MM.1S (cell line): ENCODE data around the gene NFATC1.
"Not testable (repeated sequence)": the region's sequence is repeated elsewhere in the genome, so short reads cannot be mapped to it uniquely, and the experiment has no call there.

Experiments used
- DNase-seq: peaks from one replicate; pipeline ENCODE4 v3.0.0-alpha.2; 2015
- H2AFZ ChIP-seq: fragments of 300-600 bp; sonication (generic); 2 replicates; pipeline ENCODE4 v1.6.0; 2016; ENCODE audit warnings: antibody characterized with exemption, low read length
- H3F3A ChIP-seq: fragments of 300-600 bp; sonication (generic); 2 replicates; pipeline ENCODE4 v1.6.1; 2016; ENCODE audit warnings: mild to moderate bottlenecking, antibody characterized with exemption, low read length, moderate library complexity, mixed read lengths; ENCODE audit not compliant: insufficient read depth
- H3K27ac ChIP-seq: fragments of 300-600 bp; sonication (generic); 2 replicates; pipeline ENCODE4 v1.5.1; 2016; ENCODE audit warnings: mild to moderate bottlenecking, low read length
- H3K27me3 ChIP-seq: fragments of 300-600 bp; sonication (generic); replicated peaks from 2 replicates; pipeline ENCODE4 v1.6.0; 2016; ENCODE audit warnings: low read length; ENCODE audit not compliant: insufficient read depth
- H3K36me3 ChIP-seq: fragments of 300-600 bp; sonication (generic); replicated peaks from 2 replicates; pipeline ENCODE4 v1.6.1; 2016; ENCODE audit warnings: mild to moderate bottlenecking, low read length, mixed read lengths; ENCODE audit not compliant: insufficient read depth
- H3K4me1 ChIP-seq: fragments of 300-600 bp; sonication (generic); 2 replicates; pipeline ENCODE4 v1.6.1; 2016; ENCODE audit warnings: low read length, mixed read lengths
- H3K4me2 ChIP-seq: fragments of 300-600 bp; sonication (generic); 2 replicates; pipeline ENCODE4 v1.6.0; 2016; ENCODE audit warnings: low read depth, low read length
- H3K4me3 ChIP-seq: fragments of 300-600 bp; sonication (generic); 2 replicates; pipeline ENCODE4 v1.5.1; 2016; ENCODE audit warnings: low read length, mixed read lengths
- H3K79me2 ChIP-seq: fragments of 300-600 bp; sonication (generic); 2 replicates; pipeline ENCODE4 v1.6.1; 2016; ENCODE audit warnings: mixed run types, low read length, mixed read lengths
- H3K9ac ChIP-seq: fragments of 300-600 bp; sonication (generic); 2 replicates; pipeline ENCODE4 v1.6.1; 2016; ENCODE audit warnings: low read length, mixed read lengths
- H3K9me2 ChIP-seq: fragments of 300-600 bp; sonication (generic); replicated peaks from 2 replicates; pipeline ENCODE4 v1.6.1; 2016; ENCODE audit warnings: mild to moderate bottlenecking, low read length, mixed read lengths; ENCODE audit not compliant: insufficient read depth
- H3K9me3 ChIP-seq: fragments of 300-600 bp; sonication (generic); replicated peaks from 2 replicates; pipeline ENCODE4 v1.6.1; 2016; ENCODE audit warnings: mild to moderate bottlenecking, low read length, mixed read lengths; ENCODE audit not compliant: insufficient read depth
- H4K20me1 ChIP-seq: fragments of 300-600 bp; sonication (generic); 2 replicates; pipeline ENCODE4 v1.6.1; 2016; ENCODE audit warnings: mild to moderate bottlenecking, low read length, moderate library complexity, mixed read lengths; ENCODE audit not compliant: insufficient read depth
- CTCF ChIP-seq: fragments of 300-600 bp; sonication (generic); IDR thresholded peaks from 2 replicates; pipeline ENCODE4 v1.5.1; 2016; ENCODE audit warnings: antibody characterized with exemption, low read length, mixed read lengths
- EZH2 ChIP-seq: fragments of 300-600 bp; sonication (generic); optimal IDR thresholded peaks from 2 replicates; pipeline ENCODE3; 2017; ENCODE audit warnings: low read depth, mild to moderate bottlenecking, antibody characterized with exemption, low read length, mixed read lengths
- EZH2phosphoT487 ChIP-seq: fragments of 300-600 bp; sonication (generic); IDR thresholded peaks from 2 replicates; pipeline ENCODE4 v1.6.1; 2018; ENCODE audit warnings: antibody characterized with exemption, low read length

NFATC1 gene

GRCh38 chr18:79375441-79376154 is 20.1 kb upstream of the NFATC1 start:
- Histone ChIP-seq H2AFZ (no peak overlapping the region), H3K27me3 (no peaks in the 10 kb centered on the region), H3K36me3 (no peaks in the 10 kb centered on the region), H3K9me2 (no peaks in the 10 kb centered on the region), H3K4me1 (no peaks in the 10 kb centered on the region), H3K4me2 (no peak overlapping the region), H3F3A (no peaks in the 10 kb centered on the region), H3K79me2 (no peaks in the 10 kb centered on the region), H4K20me1 (no peaks in the 10 kb centered on the region), H3K27ac (no peak overlapping the region), H3K9ac (no peak overlapping the region), H3K4me3 (no peak overlapping the region), H3K9me3 (no peaks in the 10 kb centered on the region)
- TF ChIP-seq EZH2 (no peak), EZH2phosphoT487 (no peak), CTCF (no peak)
- DNase-seq, result no peak

GRCh38 chr18:79376661-79377060 is 19.1 kb upstream of the NFATC1 start:
- not testable (repeated sequence) for H2AFZ ChIP-seq, H3K27me3 ChIP-seq, H3F3A ChIP-seq, H3K4me3 ChIP-seq, H3K27ac ChIP-seq, DNase-seq, H3K9me2 ChIP-seq, H3K4me1 ChIP-seq, H3K79me2 ChIP-seq, H3K4me2 ChIP-seq, H4K20me1 ChIP-seq, H3K9ac ChIP-seq, H3K36me3 ChIP-seq, H3K9me3 ChIP-seq

GRCh38 chr18:79377187-79377891 is 18.4 kb upstream of the NFATC1 start:
- no peak overlapping the region for H3K4me3 ChIP-seq
- no peaks in the 10 kb centered on the region for H3K4me1 ChIP-seq
- no peaks in the 10 kb centered on the region for H3K9me3 ChIP-seq
- no peak overlapping the region for H2AFZ ChIP-seq
- no peaks in the 10 kb centered on the region for H3K9me2 ChIP-seq
- H3K4me2 ChIP-seq, result no peak overlapping the region
- no peak for DNase-seq
- H3F3A ChIP-seq, result no peaks in the 10 kb centered on the region
- no peaks in the 10 kb centered on the region for H4K20me1 ChIP-seq
- H3K27ac ChIP-seq, result no peak overlapping the region
- no peaks in the 10 kb centered on the region for H3K36me3 ChIP-seq
- H3K79me2 ChIP-seq, result no peaks in the 10 kb centered on the region
- H3K27me3 ChIP-seq, result no peaks in the 10 kb centered on the region
- TF ChIP-seq EZH2 (no peak), EZH2phosphoT487 (no peak), CTCF (no peak)
- no peak overlapping the region for H3K9ac ChIP-seq
